COLO829 (cell line): ENCODE data around the gene KDM3A.

Experiments
- DNase-seq: peaks from one replicate; pipeline ENCODE4 v3.0.0; 2012; ENCODE audit warnings: low spot score

The KDM3A gene

DNA sequence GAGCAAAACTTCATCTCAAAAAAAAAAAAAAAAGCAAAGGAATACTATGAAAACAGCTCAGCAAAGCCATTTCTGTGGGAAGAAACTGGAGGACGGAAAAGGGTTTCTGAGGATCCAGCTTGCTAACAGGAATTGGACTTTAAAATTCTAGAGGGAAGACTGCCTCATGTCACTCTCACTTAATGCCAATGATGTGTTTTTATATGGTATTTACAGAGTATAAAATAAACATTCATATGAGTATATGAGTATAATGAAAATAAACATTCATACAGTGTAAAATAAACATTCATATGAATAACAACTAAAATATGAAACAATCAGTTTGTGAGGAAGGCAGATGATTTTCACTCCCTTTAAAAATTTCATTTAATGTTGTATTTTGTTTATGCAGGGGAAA is 78.2 kb downstream of the KDM3A start:
- no peak for DNase-seq

DNA sequence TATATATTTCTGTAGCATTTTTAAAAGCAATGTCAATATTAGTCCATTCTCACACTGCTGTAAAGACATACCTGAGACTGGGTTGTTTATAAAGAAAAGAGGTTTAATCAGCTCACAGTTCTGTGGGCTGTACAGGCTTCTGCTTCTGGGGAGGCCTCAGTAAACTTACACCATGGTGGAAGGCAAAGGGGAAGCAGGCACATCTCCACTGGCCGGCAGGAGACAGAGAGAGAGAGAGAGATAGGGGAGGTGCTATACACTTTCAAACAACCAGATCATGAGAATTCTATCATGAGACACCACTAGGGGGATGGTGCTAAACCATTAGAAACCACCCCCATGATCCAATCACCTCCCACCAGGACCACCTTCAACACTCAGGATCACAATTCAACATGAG is 79.0 kb downstream of the KDM3A start:
- DNase-seq, result no peak

DNA sequence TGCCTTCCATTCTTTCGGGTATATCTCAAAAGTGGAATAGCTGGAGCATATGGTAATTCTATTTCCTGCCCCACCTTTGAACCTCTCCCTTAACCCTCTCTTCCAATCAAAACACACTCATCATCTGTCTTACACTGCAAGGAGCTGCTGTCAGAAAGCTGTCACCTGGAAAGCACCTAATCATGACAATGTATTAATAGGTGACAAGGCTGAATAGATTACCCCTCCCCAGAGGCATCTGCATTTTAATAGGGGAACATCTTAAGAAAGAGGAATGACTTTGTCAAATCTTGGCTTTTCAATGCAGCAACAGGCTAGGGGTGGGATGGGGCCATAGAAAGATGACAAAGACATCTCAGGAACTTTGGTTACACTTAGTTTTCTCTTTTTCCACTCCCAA is 80.8 kb downstream of the KDM3A start:
- DNase-seq, result no peak

DNA sequence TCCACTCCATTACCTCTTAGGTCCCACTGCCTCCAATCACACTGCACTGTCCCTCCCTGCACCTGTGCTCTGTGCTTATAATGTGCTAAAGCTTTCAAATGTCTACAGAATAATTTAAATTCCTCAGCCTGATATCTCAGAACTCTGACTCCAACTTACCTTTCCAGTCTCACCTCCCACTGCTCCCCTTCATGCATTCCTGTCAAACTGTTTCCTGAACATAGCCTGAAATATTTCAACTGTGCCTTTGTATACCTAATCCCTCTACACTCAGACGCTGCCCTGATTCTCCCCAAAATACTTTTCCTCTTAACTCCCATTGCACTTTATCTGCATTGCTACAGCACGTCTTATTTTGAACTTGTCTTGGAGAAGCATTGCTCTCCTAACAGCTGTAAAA is 81.5 kb downstream of the KDM3A start:
- DNase-seq, result no peak

DNA sequence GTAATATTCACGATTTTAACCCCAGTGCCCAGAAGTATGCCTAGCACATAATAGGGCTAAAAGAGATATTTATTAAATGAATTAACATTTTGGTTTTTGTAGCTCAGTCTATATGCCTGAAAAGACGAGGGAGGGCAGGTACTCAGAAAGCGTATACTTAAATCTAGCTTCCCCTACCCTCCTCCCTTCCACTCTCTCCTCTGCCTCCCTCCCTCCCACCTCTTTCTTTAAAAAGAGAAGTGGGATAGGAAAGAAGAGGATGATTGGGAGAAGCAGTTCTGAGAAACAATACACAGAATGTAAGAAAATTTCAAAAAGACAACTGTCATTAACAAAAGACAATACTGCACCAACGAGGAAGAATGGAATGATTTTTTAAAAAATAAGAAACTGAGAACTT is 82.3 kb downstream of the KDM3A start:
- no peak for DNase-seq

DNA sequence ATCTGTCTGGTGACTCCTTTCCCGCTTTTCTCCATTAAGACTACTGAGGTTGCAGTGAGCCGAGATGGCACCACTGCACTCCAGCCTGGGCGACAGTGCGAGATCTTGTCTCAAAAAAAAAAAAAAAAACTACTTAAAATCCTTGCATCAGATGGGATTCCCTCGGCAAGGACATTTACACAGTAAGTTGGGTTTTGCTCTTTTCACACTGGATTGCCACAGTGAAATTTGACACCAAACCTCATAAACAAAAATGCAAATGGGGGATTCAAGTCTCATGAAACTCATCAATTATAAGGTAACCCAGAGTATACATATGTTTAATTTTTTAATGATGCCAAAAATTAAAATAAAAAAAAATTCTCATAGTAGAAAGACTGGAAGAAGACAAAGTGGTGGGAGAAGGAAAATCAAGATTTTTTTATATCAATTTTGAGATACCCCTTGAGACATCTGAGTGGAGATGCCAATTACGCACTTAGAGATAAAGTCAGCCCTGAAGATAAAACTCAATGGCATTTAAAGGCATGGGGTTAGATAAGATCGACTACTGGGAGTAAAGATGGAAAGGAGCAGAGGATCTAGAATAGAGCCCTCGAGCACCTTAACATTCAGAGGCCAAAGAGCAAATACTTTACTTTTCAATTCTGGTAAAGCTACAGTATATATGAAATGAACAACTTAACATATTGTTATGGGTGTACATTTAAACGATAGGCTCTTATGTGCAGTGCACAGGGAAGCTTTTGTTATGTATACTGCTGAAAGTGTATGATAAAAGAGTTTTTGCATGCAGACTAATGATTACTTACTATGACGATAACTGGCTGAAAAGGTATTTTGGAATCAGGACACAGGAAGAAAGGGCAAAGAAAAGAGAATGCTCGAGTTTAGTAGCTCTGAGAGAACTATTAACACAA is 84.5 kb downstream of the KDM3A start:
- no peak for DNase-seq

DNA sequence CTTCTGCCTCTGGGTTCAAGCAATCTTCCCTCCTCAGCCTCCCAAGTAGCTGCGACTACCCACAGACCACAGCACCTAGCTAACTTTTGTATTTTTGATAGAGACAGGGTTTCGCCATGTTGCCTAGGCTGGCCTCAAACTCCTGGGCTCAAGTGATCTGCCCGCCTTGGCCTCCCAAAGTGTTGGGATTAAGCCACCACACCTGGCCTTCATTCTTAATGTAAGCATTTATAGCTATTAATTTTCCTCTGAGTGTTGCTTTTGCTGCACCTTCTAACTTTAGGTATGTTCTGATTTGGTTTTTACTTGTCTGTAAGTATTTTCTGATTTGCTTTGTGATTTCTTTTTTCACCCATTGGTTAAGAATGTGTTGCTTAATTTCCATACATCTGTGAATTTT is 92.4 kb downstream of the KDM3A start:
- no peak for DNase-seq

DNA sequence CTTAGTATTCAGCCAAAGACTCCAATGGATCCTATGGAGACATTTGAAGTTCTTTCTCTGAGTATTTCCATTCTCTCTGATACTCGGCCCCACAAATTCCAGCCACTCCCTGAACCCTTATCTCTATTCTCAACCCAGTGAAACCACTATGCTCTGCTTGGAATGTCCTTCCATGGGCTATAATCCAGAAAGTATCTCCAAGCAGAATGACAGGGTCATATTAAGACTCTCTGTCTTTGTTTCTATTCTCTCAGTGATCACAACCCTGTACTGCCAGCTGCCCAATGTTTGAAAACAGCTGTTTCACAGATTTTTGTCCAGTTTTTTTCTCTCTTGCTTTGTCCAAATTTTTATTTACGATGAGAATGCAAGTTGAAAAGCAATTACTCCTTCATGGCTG is 100.2 kb downstream of the KDM3A start:
- DNase-seq, result no peak
